ENCODE data around the gene CHPF. TPM values are rescaled to one million over a fixed set of nuclear protein-coding genes. Genes with fewer than 3 reads are reported as not detected.

CHPF gene
- total RNA-seq, 1 donor from 2014 or later = 285 TPM

GRCh38 chr2:219517954-219518778 lies 25.4 kb downstream of the CHPF start:
- Histone ChIP-seq H3K27me3 (ENCODE audit: control insufficient read depth, insufficient read depth, low read length) (peaks cover 56% of the 10 kb centered on the region), H3K4me3 (ENCODE audit: low read depth, low read length) (no peak overlapping the region), H3K36me3 (ENCODE audit: control insufficient read depth, insufficient read depth, low read length) (no peaks in the 10 kb centered on the region)
- no peak for TF ChIP-seq CTCF (IDR thresholded peaks at IDR 0.05; ENCODE audit: insufficient read depth, low read length, poor library complexity, severe bottlenecking)
- no peak for DNase-seq (ENCODE audit: low read depth)

GRCh38 chr2:219516888-219517287 lies 26.7 kb downstream of the CHPF start:
- H3K4me3 ChIP-seq (ENCODE audit: low read depth, low read length) = no peak overlapping the region
- no peak for TF ChIP-seq CTCF (IDR thresholded peaks at IDR 0.05; ENCODE audit: insufficient read depth, low read length, poor library complexity, severe bottlenecking)
- no peak for DNase-seq (ENCODE audit: low read depth)
- peaks cover 68% of the 10 kb centered on the region for H3K27me3 ChIP-seq (ENCODE audit: control insufficient read depth, insufficient read depth, low read length)
- H3K36me3 ChIP-seq (ENCODE audit: control insufficient read depth, insufficient read depth, low read length) = no peaks in the 10 kb centered on the region

GRCh38 chr2:219515874-219516629 lies 27.6 kb downstream of the CHPF start:
- no peak for DNase-seq (ENCODE audit: low read depth)
- Histone ChIP-seq H3K4me3 (ENCODE audit: low read depth, low read length) (no peak overlapping the region), H3K27me3 (ENCODE audit: control insufficient read depth, insufficient read depth, low read length) (peaks cover 75% of the 10 kb centered on the region), H3K36me3 (ENCODE audit: control insufficient read depth, insufficient read depth, low read length) (no peaks in the 10 kb centered on the region)
- TF ChIP-seq CTCF (IDR thresholded peaks at IDR 0.05; ENCODE audit: insufficient read depth, low read length, poor library complexity, severe bottlenecking) = no peak

- H3K36me3 ChIP-seq (ENCODE audit: control insufficient read depth, insufficient read depth, low read length) = no peaks in the 10 kb centered on the region
- DNase-seq (ENCODE audit: low read depth) = no peak
- TF ChIP-seq CTCF (IDR thresholded peaks at IDR 0.05; ENCODE audit: insufficient read depth, low read length, poor library complexity, severe bottlenecking) = no peak
- H3K4me3 ChIP-seq (ENCODE audit: low read depth, low read length) = no peak overlapping the region
- H3K27me3 ChIP-seq (ENCODE audit: control insufficient read depth, insufficient read depth, low read length) = peaks cover 81% of the 10 kb centered on the region
These were observed 28.8 kb downstream of the CHPF start for GRCh38 chr2:219514836-219515235.

- H3K27me3 ChIP-seq (ENCODE audit: control insufficient read depth, insufficient read depth, low read length) = peaks cover 84% of the 10 kb centered on the region
- TF ChIP-seq CTCF (IDR thresholded peaks at IDR 0.05; ENCODE audit: insufficient read depth, low read length, poor library complexity, severe bottlenecking) = no peak
- H3K36me3 ChIP-seq (ENCODE audit: control insufficient read depth, insufficient read depth, low read length) = no peaks in the 10 kb centered on the region
- no peak for DNase-seq (ENCODE audit: low read depth)
- no peak within 1 kb of the TSS for H3K4me3 ChIP-seq (ENCODE audit: low read depth, low read length)
These were observed 29.3 kb downstream of the CHPF start, which contains the start of gene ASIC4 for GRCh38 chr2:219514196-219514761. ASIC4 (plus strand) TSS chr2:219514482; CDS start chr2:219514725, 243 bp downstream.
